ENCODE measurements around the gene GJC3.

The GJC3 gene

DNA sequence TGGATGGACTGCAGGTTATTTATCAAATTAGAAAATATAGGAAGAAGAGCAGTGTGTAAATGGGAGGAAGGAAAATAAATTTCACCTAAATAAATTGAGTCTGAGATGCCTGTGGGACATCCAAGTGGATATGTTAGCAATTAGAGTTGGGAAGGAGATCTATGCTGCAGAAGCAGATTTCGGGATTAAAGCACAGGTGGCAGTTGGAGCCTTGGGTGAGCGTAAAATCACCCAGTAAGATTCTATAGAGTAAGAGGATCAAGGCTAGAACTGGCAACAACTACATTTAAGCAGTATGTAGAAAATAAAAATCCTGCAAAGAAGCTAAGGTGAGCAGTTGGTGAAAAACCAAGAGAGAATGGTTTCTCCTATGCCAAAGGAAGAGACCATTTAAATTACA is 18.4 kb downstream of the GJC3 start:
- TF ChIP-seq, protein P1, sequence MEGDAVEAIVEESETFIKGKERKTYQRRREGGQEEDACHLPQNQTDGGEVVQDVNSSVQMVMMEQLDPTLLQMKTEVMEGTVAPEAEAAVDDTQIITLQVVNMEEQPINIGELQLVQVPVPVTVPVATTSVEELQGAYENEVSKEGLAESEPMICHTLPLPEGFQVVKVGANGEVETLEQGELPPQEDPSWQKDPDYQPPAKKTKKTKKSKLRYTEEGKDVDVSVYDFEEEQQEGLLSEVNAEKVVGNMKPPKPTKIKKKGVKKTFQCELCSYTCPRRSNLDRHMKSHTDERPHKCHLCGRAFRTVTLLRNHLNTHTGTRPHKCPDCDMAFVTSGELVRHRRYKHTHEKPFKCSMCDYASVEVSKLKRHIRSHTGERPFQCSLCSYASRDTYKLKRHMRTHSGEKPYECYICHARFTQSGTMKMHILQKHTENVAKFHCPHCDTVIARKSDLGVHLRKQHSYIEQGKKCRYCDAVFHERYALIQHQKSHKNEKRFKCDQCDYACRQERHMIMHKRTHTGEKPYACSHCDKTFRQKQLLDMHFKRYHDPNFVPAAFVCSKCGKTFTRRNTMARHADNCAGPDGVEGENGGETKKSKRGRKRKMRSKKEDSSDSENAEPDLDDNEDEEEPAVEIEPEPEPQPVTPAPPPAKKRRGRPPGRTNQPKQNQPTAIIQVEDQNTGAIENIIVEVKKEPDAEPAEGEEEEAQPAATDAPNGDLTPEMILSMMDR (IDR thresholded peaks at IDR 0.05; ENCODE audit: low read depth, low read length), result no peak
- no peak overlapping the region for H3K4me3 ChIP-seq (replicated peaks in 1 of 2; ENCODE audit: low read depth in 2 of 2, low read length in 2 of 2)
- no peak for DNase-seq (ENCODE audit: low read depth in 2 of 2)

DNA sequence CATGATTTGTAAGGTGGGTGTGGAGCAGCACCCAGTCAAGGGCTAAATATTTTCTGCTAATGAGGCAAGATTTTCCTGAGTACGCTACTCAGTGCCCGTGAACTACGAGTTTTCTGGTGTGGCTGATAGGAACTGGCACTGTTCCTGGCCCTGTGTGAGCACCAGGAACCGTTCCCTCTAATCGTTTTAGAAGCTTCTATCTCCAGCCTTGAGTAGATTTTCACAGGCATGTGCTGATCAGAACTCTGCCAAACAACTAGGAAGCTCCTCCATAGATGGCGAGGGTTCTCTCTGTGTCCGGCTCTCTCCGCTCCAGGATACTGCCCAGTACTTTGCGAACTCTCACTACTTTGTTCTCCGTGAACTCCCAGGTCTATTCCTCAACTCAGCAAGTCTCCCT is 27.8 kb downstream of the GJC3 start:
- DNase-seq (ENCODE audit: low read depth in 2 of 2), result no peak
- TF ChIP-seq, protein P1 (IDR thresholded peaks at IDR 0.05; ENCODE audit: low read depth, low read length), result no peak
- no peak overlapping the region for H3K4me3 ChIP-seq (replicated peaks in 1 of 2; ENCODE audit: low read depth in 2 of 2, low read length in 2 of 2)

DNA sequence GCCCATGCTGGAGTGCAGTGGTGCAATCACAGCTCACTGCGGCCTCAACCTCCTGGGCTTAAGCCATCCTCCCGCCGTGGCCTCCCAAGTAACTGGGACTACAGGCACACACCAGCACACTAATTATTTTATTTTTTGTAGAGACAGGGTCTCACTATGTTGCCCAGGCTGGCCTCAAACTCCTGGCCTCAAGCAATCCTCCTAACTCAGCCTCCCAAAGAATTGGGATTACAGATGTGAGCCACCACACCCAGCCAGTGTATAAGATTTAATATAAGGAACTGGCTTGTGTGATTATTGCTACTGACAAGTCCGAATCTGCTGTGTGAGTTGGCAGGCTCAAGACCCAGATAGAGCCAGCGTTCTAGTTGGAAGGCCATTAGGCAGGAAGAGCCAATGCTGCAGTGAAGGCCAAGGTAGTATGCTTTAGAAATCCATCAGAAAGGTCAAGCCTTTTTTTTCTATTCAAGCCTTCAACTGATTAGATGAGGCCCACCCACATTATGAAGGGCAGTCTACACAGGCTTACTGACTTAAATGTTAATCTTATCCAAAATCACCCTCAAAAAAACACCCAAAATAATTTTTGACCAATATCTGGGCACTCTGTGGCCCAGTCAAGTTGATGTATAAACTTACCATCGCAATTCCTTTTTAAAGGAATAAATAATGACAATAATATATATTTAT is 29.4 kb downstream of the GJC3 start:
- H3K4me3 ChIP-seq (replicated peaks in 1 of 2; ENCODE audit: low read depth in 2 of 2, low read length in 2 of 2), result no peak overlapping the region
- TF ChIP-seq, protein P1 (IDR thresholded peaks at IDR 0.05; ENCODE audit: low read depth, low read length), result no peak
- no peak for DNase-seq (ENCODE audit: low read depth in 2 of 2)

DNA sequence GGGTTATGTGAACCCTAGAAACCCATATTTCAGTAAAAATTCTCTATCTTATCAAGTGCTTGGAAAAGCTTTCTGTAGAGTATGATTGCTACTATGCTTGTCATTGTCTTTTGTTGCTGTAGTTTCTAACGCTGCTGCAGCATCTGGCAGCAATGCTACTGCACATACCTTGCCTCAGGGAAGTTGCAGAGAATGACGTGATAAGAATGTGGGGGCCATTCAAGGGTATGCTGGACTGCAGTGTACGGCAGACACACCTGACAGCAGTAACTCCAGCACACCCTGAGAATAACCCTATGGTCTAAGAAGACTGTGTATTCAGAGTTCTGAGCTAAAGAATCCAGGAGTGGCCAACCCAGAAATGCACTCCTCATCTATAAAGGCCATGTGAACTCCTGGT is 30.6 kb downstream of the GJC3 start:
- TF ChIP-seq, protein P1 (IDR thresholded peaks at IDR 0.05; ENCODE audit: low read depth, low read length), result no peak
- no peak for DNase-seq (ENCODE audit: low read depth in 2 of 2)
- H3K4me3 ChIP-seq (replicated peaks in 1 of 2; ENCODE audit: low read depth in 2 of 2, low read length in 2 of 2), result no peak overlapping the region

DNA sequence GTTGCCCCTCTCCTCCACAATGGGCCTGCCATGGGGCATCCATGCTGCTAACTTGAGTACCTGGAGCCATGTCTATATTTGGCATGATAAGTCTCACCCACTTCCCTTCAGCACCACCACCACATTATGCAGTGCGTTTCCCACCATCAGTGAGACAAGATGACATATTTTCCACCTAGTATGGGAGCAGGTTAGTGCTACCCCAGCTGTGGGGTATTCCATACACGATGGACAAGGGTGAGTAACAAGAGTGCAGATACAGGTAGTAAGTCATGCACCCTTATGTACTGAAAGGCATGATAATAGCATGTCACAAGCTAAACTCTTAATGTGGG is 31.4 kb downstream of the GJC3 start:
- TF ChIP-seq, protein P1 (IDR thresholded peaks at IDR 0.05; ENCODE audit: low read depth, low read length), result no peak
- DNase-seq (ENCODE audit: low read depth in 2 of 2), result no peak
- no peak overlapping the region for H3K4me3 ChIP-seq (replicated peaks in 1 of 2; ENCODE audit: low read depth in 2 of 2, low read length in 2 of 2)

DNA sequence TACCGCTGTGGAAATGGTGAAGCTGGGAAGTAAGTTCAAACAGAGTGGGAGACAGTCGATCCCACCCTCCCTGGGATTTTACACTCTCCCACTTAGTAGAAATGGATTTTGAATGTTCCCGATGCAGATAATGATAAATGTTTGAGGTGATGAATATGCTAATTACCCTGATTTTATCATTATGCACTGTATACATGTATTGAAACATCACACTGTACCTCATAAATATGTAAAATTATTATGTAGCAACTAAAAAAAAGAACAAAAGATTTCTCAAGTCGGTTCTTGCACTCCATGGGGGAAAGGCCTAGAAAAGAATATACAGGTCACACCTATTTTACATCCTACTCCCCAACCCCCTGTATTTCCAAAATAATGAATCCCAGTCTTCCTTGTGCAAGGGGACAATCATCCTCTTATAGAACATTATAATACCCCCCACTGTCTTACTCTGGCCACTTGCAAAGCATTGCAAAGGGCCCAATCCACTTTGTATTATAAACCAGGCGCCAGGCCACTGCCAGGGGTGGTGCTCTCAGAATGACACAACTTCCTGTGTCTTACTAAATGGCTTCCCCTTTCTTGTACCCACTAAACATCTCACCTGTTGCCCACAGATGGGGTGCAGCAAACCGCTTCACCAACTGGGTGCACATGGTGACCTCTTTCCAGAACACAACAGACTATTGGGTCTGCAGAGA is 31.9 kb downstream of the GJC3 start:
- TF ChIP-seq, protein P1 (IDR thresholded peaks at IDR 0.05; ENCODE audit: low read depth, low read length), result no peak
- H3K4me3 ChIP-seq (replicated peaks in 1 of 2; ENCODE audit: low read depth in 2 of 2, low read length in 2 of 2), result no peak overlapping the region
- no peak for DNase-seq (ENCODE audit: low read depth in 2 of 2)

Measured in cardiac fibroblast (primary cell).